Ramos (cell line): ENCODE measurements around the gene SPATA46.

Experiments
- in situ Hi-C: fragments of 300-500 bp; cut with MboI; formaldehyde crosslinking; loops from one replicate; pipeline ENCODE4 v1.14.3; 2022; ENCODE audit warnings: low sequenced_read_pairs; ENCODE audit not compliant: unreplicated experiment

SPATA46 gene

DNA sequence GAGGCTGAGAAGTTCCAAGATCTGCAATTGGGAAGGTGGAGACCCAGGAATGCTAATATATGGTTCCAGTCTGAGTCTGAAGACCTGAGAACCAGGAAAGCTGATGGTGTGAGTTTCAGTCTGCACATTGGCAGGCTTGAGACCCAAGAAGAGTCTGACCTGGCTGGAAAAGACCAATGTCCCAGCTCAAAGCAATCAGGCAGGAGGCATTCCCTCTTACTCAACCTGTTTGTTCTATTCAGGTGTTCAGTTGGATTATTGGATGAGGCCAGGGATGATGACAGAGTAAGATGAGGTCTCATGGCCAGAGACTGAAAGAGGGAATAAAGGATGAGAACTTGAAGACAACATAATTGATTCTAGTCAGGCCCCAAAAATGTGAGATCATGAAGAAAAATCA lies 50.1 kb downstream of the SPATA46 start:
- in situ Hi-C loops: no loop called here

DNA sequence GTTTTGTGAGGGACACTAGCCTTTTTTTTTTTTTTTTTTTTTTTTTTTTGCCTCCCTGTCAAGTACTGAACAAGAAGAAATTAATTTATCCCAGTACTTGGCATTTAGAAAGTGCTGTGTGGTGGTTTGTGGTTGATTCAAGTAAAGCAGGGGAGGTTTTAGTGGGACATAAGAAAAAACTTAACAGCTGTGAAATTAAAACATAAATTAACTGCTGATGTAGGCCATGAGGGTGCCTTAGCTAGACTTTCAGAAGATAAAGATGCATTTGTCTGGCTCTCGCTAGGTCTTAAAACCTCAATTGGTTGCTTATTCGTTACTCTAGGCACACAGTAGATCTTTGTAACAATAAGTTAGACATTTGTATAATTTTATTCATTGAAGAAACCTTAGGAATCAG lies 52.3 kb downstream of the SPATA46 start:
- in situ Hi-C loops: no loop called here
